HG03108 (cell line): ENCODE data around the gene UBN2.
"Not testable (repeated sequence)": the region's sequence is repeated elsewhere in the genome, so short reads cannot be mapped to it uniquely, and the experiment has no call there.

Experiments used
- ATAC-seq: cut with Tn5 transposase; IDR thresholded peaks from one replicate; pipeline ENCODE4 v1.9.1; 2021; ENCODE audit warnings: moderate library complexity; ENCODE audit not compliant: unreplicated experiment

Gene UBN2

GRCh38 chr7:139230774-139231512, at the start of gene UBN2:
TSS of gene UBN2 (plus strand) at chr7:139231237. CDS start at chr7:139231485, 248 bp downstream.
- ATAC-seq = peak; percentile 96

DNA sequence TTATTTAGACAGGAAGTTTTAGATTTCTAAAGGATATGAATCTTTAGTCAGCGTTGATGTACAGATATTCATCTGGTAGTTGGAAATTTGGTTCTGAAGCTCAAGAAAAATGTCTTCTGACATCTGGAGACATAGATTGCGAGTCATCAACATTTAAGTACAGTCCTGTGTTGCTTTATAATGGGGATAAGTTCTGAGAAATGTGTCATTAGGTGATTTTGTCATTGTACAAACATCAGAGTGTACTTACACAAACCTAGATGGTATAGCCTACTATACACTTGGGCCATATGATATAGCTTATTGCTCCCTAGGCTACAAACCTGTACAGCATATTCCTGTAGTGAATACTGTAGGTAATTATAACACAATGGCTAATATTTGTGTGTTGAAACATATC, 49.6 kb upstream of the UBN2 start:
- no peak for ATAC-seq

DNA sequence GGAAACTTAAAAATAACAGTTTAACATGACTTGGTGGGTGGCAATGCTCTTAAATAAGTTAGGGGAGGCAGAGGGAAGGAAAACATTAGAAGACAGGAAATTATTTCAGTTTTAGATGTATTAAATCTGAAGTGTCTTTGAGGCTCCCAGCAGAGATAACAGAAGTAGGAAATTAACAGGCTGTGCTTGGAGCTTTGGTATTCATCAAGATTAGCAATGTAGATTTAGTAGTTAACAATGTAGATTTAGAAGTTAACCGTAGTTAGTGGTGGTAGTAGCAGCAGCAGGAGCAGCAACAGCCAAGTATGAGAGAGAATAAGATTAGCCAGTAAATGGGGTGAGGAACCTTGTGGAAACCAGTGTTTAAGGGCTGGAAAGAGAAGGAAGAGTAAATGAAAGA, 48.7 kb upstream of the UBN2 start:
- no peak for ATAC-seq

- no peak for ATAC-seq
These were observed 47.8 kb upstream of the UBN2 start for GRCh38 chr7:139183251-139183650.

DNA sequence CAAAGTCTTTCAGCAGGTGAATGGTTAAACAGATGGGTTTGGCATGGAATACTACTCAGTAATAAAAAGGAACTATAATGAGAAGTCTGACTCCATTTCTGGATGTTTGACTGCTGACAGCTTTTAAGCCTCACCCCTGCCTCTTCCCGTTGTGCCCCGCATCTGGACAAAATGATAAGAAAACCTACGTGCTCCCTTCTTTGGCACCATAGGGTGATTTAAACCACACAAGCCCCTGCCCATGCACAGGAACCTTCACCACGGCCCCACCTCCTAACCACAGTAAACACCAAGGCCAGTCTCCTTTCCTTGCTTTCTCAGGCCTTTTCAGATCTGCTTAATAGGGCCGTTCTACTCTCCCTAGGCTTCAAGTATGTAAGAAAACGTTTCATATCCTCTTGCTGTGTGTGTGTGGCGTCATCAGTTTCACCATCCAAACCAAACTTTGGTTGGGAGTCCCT, 47.1 kb upstream of the UBN2 start:
- ATAC-seq = no peak

- no peak for ATAC-seq
These were observed 44.9 kb upstream of the UBN2 start for GRCh38 chr7:139186146-139186545.

- ATAC-seq = no peak
These were observed 41.7 kb upstream of the UBN2 start for GRCh38 chr7:139189357-139189756.

DNA sequence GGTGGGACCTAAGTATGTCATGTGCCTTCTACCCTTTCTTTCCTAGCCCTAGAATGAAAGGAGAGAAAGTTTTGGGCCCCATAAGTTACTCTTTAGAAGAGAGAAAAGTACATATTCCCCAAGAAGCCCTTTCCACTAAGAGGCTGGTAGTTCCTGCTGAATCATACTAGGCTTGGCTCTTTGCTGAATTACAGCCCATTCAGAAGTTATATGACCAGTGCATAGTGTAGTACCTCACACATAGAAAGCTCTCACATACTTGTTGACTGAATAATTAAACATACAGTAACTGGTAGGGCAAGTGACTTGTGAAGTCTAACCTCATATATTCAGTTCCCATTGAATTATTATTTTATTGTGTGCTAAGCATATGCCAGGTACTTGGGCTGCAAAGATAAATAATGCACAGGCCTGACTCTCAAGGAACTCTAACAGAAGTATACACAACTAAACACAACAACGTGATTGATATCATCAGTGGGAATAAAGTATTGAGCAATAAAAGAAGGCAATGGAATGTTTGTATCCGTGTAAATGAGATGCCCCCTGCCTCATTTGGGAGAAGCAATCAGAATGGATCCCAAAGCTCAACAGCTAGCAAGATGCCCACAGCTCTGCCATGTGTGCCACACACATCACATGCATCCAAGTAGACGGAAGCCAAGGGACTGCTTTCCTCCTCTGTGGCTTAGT, 38.9 kb upstream of the UBN2 start:
- no peak for ATAC-seq

DNA sequence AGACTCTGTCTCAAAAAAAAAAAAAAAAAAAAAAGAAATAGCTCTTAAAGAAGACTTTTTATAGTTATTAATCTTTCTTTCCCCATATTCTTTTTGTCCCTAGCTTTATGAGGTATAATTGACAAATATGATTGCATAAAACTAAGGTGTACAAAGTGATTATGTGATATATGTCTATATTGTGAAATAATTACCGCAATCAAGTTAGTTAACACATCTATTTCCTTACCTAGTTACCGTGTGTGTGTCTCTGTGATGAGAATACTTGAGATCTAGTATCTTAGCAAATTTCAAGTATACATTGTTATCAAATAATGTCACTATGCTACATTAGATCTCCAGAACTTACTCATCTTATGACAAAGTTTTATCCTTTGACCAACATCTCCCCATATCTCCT, 30.7 kb upstream of the UBN2 start:
- ATAC-seq = no peak

- no peak for ATAC-seq
These were observed 27.0 kb upstream of the UBN2 start for GRCh38 chr7:139203992-139204391.

DNA sequence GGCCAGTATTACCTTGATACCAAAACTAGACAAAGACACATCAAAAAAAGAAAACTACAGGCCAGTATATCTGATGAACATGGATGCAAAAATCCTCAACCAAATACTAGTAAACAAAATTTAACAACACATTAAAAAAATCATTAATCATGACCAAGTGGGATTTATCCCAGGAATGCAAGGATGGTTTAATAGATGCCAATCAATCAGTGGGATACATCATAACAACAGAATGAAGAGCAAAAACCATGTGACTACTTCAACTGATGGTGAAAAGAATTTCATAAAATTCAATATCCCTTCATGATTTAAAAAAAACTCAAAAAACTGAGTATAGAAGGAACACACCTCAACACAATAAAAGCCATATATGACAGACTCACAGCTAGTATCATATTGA, 25.2 kb upstream of the UBN2 start:
- ATAC-seq = no peak

DNA sequence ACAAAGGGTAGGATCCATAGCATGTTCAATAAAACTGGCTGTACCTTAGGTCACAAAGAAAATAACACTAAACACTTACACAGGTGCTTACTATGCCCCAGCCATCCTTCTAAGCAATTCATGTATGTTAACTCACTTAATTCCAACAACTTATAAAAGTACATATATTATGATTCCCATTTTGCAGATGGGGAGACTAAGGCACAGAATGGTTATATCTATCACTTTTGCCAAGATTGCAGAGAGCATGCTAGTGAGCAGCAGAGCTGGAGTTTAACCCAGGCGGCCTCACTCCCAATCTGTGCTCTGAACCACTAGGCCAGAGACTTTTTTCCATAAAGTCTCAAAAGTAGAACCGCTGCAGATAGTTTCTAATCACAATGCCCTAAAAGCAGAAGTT, 18.9 kb upstream of the UBN2 start:
- no peak for ATAC-seq

DNA sequence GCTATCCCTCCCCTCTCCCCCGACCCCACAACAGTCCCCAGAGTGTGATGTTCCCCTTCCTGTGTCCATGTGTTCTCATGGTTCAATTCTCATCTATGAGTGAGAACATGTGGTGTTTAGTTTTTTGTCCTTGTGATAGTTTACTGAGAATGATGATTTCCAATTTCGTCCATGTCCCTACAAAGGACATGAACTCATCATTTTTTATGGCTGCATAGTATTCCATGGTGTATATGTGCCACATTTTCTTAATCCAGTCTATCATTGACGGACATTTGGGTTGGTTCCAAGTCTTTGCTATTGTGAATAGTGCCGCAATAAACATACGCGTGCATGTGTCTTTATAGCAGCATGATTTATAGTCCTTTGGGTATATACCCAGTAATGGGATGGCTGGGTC, 17.5 kb upstream of the UBN2 start:
- not testable (repeated sequence) for ATAC-seq

- no peak for ATAC-seq
These were observed 12.9 kb upstream of the UBN2 start for GRCh38 chr7:139218173-139218572.

DNA sequence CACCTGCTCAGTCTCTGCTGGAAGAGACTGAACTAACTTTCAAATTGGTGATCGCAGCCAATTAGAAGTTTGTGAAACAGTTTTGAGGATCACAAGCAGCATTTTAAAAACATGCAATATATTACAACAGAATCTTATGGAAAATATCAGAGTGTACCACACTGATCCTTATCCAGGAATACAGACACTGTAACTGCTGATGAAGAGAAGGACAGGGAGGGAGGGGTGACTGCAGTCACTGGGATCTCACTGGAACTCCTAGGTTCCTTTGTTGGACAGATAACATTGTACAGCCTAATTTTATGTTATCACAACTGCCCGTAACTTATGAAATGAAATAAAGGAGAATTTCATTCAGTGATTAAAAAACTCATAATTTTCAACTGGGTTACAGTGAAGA, 6.8 kb upstream of the UBN2 start:
- no peak for ATAC-seq

- not testable (repeated sequence) for ATAC-seq
These were observed 6.2 kb upstream of the UBN2 start for GRCh38 chr7:139224836-139225235.

GRCh38 chr7:139225286-139226157, 5.5 kb upstream of the UBN2 start:
- not testable (repeated sequence) for ATAC-seq

DNA sequence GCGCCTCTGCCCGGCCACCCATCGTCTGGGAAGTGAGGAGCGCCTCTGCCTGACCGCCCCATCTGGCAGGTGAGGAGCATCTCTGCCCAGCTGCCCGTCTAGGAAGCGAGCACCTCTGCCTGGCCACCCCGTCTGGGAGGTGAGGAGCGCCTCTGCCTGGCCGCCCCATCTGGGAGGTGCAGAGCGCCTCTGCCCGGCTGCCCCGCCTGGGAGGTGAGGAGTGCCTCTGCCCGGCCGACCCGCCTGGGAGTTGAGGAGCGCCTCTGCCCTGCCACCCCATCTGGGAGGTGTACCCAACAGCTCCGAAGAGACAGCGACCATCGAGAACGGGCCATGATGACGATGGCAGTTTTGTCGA, 4.9 kb upstream of the UBN2 start:
- not testable (repeated sequence) for ATAC-seq

DNA sequence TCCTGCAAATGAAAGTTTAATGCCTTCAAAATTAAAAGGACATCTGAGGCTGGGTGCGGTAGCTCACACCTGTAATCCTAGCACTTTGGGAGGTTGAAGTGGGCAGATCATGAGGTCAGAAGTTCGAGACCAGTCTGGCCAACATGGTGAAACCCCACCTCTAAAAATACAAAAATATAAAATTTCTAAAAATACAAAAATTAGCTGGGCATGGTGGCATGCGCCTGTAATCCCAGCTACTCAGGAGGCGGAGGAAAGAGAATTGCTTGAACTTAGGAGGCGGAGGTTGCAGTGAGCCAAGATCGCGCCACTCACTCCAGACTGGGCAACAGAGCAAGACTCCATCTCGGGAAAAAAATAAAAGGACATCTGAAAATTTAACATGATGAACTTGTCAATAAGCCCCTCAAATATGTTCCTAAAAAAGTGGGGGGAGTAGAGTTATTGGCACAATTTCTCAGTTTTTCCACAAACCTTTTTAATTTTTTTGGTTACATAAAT, 4.0 kb upstream of the UBN2 start:
- not testable (repeated sequence) for ATAC-seq

GRCh38 chr7:139230023-139230422, 1.0 kb upstream of the UBN2 start:
- ATAC-seq = no peak

GRCh38 chr7:139230484-139230773, 608 bp upstream of the UBN2 start:
- no peak for ATAC-seq
